Neural cell (in vitro differentiated cells): ENCODE data around the gene MCC.

Experiments
- EP300 ChIP-seq: fragments of 450-650 bp; conservative IDR thresholded peaks from 2 replicates; pipeline ENCODE4 v1.6.1; 2014; ENCODE audit warnings: antibody characterized with exemption, mild to moderate bottlenecking, moderate library complexity; ENCODE audit not compliant: poor library complexity, severe bottlenecking
- EZH2 ChIP-seq: fragments of 200-600, 300-800 bp; shearing (Covaris generic), sonication (generic); IDR thresholded peaks from 2 replicates; pipeline ENCODE4 v1.6.1; 2014; ENCODE audit warnings: antibody characterized with exemption, low read length, borderline replicate concordance, mild to moderate bottlenecking; ENCODE audit not compliant: insufficient read depth, poor library complexity, severe bottlenecking
- MXI1 ChIP-seq: fragments of 450-650 bp; conservative IDR thresholded peaks from 2 replicates; pipeline ENCODE4 v1.6.1; 2014; ENCODE audit warnings: antibody characterized with exemption, mild to moderate bottlenecking; ENCODE audit not compliant: poor library complexity, severe bottlenecking
- RAD21 ChIP-seq: fragments of 450-650 bp; conservative IDR thresholded peaks from 2 replicates; pipeline ENCODE4 v1.6.1; 2014; ENCODE audit warnings: antibody characterized with exemption, mild to moderate bottlenecking, moderate library complexity
- SMC3 ChIP-seq: fragments of 450-650 bp; conservative IDR thresholded peaks from 2 replicates; pipeline ENCODE4 v1.6.1; 2014; ENCODE audit warnings: antibody characterized with exemption, mild to moderate bottlenecking, moderate library complexity; ENCODE audit not compliant: poor library complexity
- TAF1 ChIP-seq: IDR thresholded peaks from 2 replicates; pipeline ENCODE4 v1.6.1; 2012; ENCODE audit warnings: low read depth
- TF ChIP-seq, protein P1 (sequence below): fragments of 450-650 bp; IDR thresholded peaks from 2 replicates; pipeline ENCODE4 v1.5.1; 2014; ENCODE audit warnings: antibody characterized with exemption, mild to moderate bottlenecking, moderate library complexity; ENCODE audit not compliant: poor library complexity, severe bottlenecking
- TF ChIP-seq, protein P2 (sequence below): IDR thresholded peaks from 2 replicates; pipeline ENCODE4 v1.6.1; 2012; ENCODE audit warnings: borderline replicate concordance

GRCh38 chr5:113040672-113041260 is 447.5 kb downstream of the MCC start:
- TF ChIP-seq EZH2: no peak
- TF ChIP-seq, protein P1, sequence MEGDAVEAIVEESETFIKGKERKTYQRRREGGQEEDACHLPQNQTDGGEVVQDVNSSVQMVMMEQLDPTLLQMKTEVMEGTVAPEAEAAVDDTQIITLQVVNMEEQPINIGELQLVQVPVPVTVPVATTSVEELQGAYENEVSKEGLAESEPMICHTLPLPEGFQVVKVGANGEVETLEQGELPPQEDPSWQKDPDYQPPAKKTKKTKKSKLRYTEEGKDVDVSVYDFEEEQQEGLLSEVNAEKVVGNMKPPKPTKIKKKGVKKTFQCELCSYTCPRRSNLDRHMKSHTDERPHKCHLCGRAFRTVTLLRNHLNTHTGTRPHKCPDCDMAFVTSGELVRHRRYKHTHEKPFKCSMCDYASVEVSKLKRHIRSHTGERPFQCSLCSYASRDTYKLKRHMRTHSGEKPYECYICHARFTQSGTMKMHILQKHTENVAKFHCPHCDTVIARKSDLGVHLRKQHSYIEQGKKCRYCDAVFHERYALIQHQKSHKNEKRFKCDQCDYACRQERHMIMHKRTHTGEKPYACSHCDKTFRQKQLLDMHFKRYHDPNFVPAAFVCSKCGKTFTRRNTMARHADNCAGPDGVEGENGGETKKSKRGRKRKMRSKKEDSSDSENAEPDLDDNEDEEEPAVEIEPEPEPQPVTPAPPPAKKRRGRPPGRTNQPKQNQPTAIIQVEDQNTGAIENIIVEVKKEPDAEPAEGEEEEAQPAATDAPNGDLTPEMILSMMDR: no peak
- TF ChIP-seq TAF1: no peak
- TF ChIP-seq, protein P2, sequence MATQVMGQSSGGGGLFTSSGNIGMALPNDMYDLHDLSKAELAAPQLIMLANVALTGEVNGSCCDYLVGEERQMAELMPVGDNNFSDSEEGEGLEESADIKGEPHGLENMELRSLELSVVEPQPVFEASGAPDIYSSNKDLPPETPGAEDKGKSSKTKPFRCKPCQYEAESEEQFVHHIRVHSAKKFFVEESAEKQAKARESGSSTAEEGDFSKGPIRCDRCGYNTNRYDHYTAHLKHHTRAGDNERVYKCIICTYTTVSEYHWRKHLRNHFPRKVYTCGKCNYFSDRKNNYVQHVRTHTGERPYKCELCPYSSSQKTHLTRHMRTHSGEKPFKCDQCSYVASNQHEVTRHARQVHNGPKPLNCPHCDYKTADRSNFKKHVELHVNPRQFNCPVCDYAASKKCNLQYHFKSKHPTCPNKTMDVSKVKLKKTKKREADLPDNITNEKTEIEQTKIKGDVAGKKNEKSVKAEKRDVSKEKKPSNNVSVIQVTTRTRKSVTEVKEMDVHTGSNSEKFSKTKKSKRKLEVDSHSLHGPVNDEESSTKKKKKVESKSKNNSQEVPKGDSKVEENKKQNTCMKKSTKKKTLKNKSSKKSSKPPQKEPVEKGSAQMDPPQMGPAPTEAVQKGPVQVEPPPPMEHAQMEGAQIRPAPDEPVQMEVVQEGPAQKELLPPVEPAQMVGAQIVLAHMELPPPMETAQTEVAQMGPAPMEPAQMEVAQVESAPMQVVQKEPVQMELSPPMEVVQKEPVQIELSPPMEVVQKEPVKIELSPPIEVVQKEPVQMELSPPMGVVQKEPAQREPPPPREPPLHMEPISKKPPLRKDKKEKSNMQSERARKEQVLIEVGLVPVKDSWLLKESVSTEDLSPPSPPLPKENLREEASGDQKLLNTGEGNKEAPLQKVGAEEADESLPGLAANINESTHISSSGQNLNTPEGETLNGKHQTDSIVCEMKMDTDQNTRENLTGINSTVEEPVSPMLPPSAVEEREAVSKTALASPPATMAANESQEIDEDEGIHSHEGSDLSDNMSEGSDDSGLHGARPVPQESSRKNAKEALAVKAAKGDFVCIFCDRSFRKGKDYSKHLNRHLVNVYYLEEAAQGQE: no peak
- no peak for TF ChIP-seq EP300
- no peak for TF ChIP-seq RAD21
- TF ChIP-seq MXI1: no peak
- no peak for TF ChIP-seq SMC3
